Thyroid gland (tissue), 4 donors: ENCODE measurements around the gene CD300A. TPM values are rescaled to one million over a fixed set of nuclear protein-coding genes. Genes with fewer than 3 reads are reported as not detected.
A peak's percentile ranks its signal among the peaks of the same experiment; 100 is the strongest.

Source experiments
- DNase-seq, 2 donors: peaks; one replicate each; pipeline ENCODE4 v3.0.0-alpha.2; 2019
- H3K27ac ChIP-seq, 3 donors: fragments of 200-600 bp; sonication (generic); 1 replicate in 2 of 3; 2 replicates in 1 of 3; pipeline ENCODE4 v1.5.1; 2016 to 2019; ENCODE audit warnings: mild to moderate bottlenecking in 1 of 3, moderate library complexity in 1 of 3
- H3K27me3 ChIP-seq: fragments of 200-600 bp; sonication (generic); one replicate; pipeline ENCODE4 v1.5.1; 2019
- H3K36me3 ChIP-seq, 2 donors: fragments of 200-600 bp; sonication (generic); one replicate each; pipeline ENCODE4 v1.5.1; 2016 to 2019
- H3K4me1 ChIP-seq, 2 donors: fragments of 200-600 bp; sonication (generic); one replicate each; pipeline ENCODE4 v1.5.1; 2017 to 2019
- H3K4me3 ChIP-seq, 3 donors: fragments of 200-600 bp; sonication (generic); replicated peaks in 1 of 3; 1 replicate in 2 of 3; 2 replicates in 1 of 3; pipeline ENCODE4 v1.5.1; 2016; ENCODE audit warnings: mild to moderate bottlenecking in 1 of 3
- H3K9me3 ChIP-seq: fragments of 200-600 bp; sonication (generic); one replicate; pipeline ENCODE4 v1.5.1; 2017
- CTCF ChIP-seq, 6 experiments: fragments of 200-600 bp in 3 of 6; fragments of 450-650 bp in 3 of 6; sonication (generic) in 3 of 6; IDR thresholded peaks; one replicate each; pipeline ENCODE4 v1.5.1; 2016 to 2019; ENCODE audit warnings: antibody characterized with exemption in 6 of 6, mild to moderate bottlenecking in 2 of 6, inconsistent platforms in 1 of 6, moderate library complexity in 1 of 6
- POLR2A ChIP-seq, 2 donors: fragments of 450-650 bp; IDR thresholded peaks; one replicate each; pipeline ENCODE4 v1.6.1; 2017; ENCODE audit warnings: antibody characterized with exemption in 2 of 2, mild to moderate bottlenecking in 2 of 2, moderate library complexity in 1 of 2
- WGBS, 2 donors: methylation state at CpG; one replicate each; pipeline ENCODE4 v1.1.5; 2017; 5-methylcytosine and 5-hydroxymethylcytosine counted together
- intact Hi-C: fragments of 100-400 bp; cut with DNase I; formaldehyde crosslinking; loops from one replicate; pipeline ENCODE4 v1.15.1; 2023
- total RNA-seq, 4 donors: library from RNA; depleted of rRNA; stranded (reverse); fragments of >200 nt; gene quantifications; one replicate each; pipeline ENCODE4 v1.2.3, GENCODE V29; 2016

CD300A gene
- total RNA-seq, 4 donors from 2014 or later: 0.78 to 5.8 (median 2.1) TPM

- 64 to 68% methylated on average over 16 to 19 of the region's 19 CpGs for WGBS, 2 donors
- H3K27me3 ChIP-seq: no peaks in the 10 kb centered on the region
- H3K4me3 ChIP-seq: peak overlapping the region in 1 of 3 donors; percentile 63
- peaks cover 64 to 65% of the 10 kb centered on the region in 2 donors for H3K4me1 ChIP-seq
- intact Hi-C loops: no loop called here
- peak; percentile 85 to 89 for DNase-seq
- H3K27ac ChIP-seq: peak overlapping the region; percentile 89 to 99 (median 96)
- no peaks in the 10 kb centered on the region for H3K36me3 ChIP-seq
- no peaks in the 10 kb centered on the region for H3K9me3 ChIP-seq
- no peak for TF ChIP-seq CTCF (IDR thresholded peaks at IDR 0.05)
- TF ChIP-seq POLR2A (IDR thresholded peaks at IDR 0.05): peak in 1 of 2 donors; percentile 76
Observed at GRCh38 chr17:74429604-74430384, 36.6 kb upstream of the CD300A start.

- Histone ChIP-seq H3K27me3 (no peaks in the 10 kb centered on the region), H3K4me1 (peaks cover 70% of the 10 kb centered on the region in 2 donors), H3K9me3 (no peaks in the 10 kb centered on the region), H3K36me3 (no peaks in the 10 kb centered on the region), H3K4me3 (peak overlapping the region in 1 of 3 donors; percentile 63), H3K27ac (peak overlapping the region; percentile 89 to 99 (median 96))
- no peak for DNase-seq
- intact Hi-C loops: no loop called here
- 20 to 27% methylated on average over 9 to 13 of the region's 13 CpGs for WGBS, 2 donors
- peak in 1 of 2 donors; percentile 75 for TF ChIP-seq POLR2A (IDR thresholded peaks at IDR 0.05)
- no peak for TF ChIP-seq CTCF (IDR thresholded peaks at IDR 0.05)
Observed at GRCh38 chr17:74430385-74430705, 36.1 kb upstream of the CD300A start.

- peak; percentile 100 for DNase-seq
- WGBS, 2 donors: 0% methylated on average over 20 to 33 of the region's 67 CpGs
- Histone ChIP-seq H3K4me3 (peak overlapping the region; percentile 63 to 74 (median 65)), H3K27ac (peak overlapping the region; percentile 89 to 99 (median 96)), H3K9me3 (no peaks in the 10 kb centered on the region), H3K27me3 (no peaks in the 10 kb centered on the region), H3K36me3 (no peaks in the 10 kb centered on the region), H3K4me1 (peaks cover 76% of the 10 kb centered on the region in 2 donors)
- TF ChIP-seq POLR2A (IDR thresholded peaks at IDR 0.05) (peak; percentile 15 to 77), CTCF (IDR thresholded peaks at IDR 0.05) (peak in 1 of 6 experiments; percentile 3)
- intact Hi-C loops: no loop called here
Observed at GRCh38 chr17:74430706-74431567, 35.5 kb upstream of the CD300A start.

GRCh38 chr17:74431568-74432423 lies 34.6 kb upstream of the CD300A start, which contains the start of gene GPRC5C:
Gene GPRC5C (plus strand): TSS chr17:74432088. CDS start chr17:74439777, 7,689 bp downstream.
- no peaks in the 10 kb centered on the region for H3K36me3 ChIP-seq
- peak within 1 kb of the TSS; percentile 63 to 82 (median 74) for H3K4me3 ChIP-seq
- no peaks in the 10 kb centered on the region for H3K27me3 ChIP-seq
- intact Hi-C loops: no loop called here
- peaks cover 76 to 77% of the 10 kb centered on the region in 2 donors for H3K4me1 ChIP-seq
- TF ChIP-seq POLR2A (IDR thresholded peaks at IDR 0.05) (peak; percentile 86 to 97), CTCF (IDR thresholded peaks at IDR 0.05) (no peak)
- peak; percentile 95 for DNase-seq
- no peaks in the 10 kb centered on the region for H3K9me3 ChIP-seq
- peak within 1 kb of the TSS; percentile 89 to 99 (median 96) for H3K27ac ChIP-seq
- WGBS, 2 donors: 0% methylated on average over 16 to 20 of the region's 81 CpGs
